ENCODE results near the gene TMEM130. TPM values are rescaled to one million over a fixed set of nuclear protein-coding genes. Genes with fewer than 3 reads are reported as not detected.
"Not testable (repeated sequence)": the region's sequence is repeated elsewhere in the genome, so short reads cannot be mapped to it uniquely, and the experiment has no call there.

The TMEM130 gene
- total and polyA plus RNA-seq, 5 experiments from 2014 or later: not detected

GRCh38 chr7:98874942-98875341 lies 5.1 kb upstream of the TMEM130 start:
- no peak for ATAC-seq
- POLR2A ChIA-PET: no interaction called here
- H3K4me1 Mint-ChIP-seq: peaks cover 0 to 17% (median 7%) of the 10 kb centered on the region in 4 donors
- DNase-seq: no peak
- no peak overlapping the region for H3K4me3 Mint-ChIP-seq
- H3K36me3 Mint-ChIP-seq: no peaks in the 10 kb centered on the region
- H3K9me3 Mint-ChIP-seq: no peaks in the 10 kb centered on the region
- H3K27me3 Mint-ChIP-seq: peaks cover 2 to 19% (median 5%) of the 10 kb centered on the region in 5 donors
- H3K27ac Mint-ChIP-seq: no peak overlapping the region

- H3K9me3 Mint-ChIP-seq, DNase-seq, H3K4me3 Mint-ChIP-seq, ATAC-seq, H3K36me3 Mint-ChIP-seq, H3K27ac Mint-ChIP-seq, POLR2A ChIA-PET: not testable (repeated sequence)
- peaks cover 0 to 12% (median 8%) of the 10 kb centered on the region in 4 donors for H3K4me1 Mint-ChIP-seq
- peaks cover 2 to 25% (median 5%) of the 10 kb centered on the region in 5 donors for H3K27me3 Mint-ChIP-seq
Observed at GRCh38 chr7:98873610-98874009, 3.8 kb upstream of the TMEM130 start.

DNA sequence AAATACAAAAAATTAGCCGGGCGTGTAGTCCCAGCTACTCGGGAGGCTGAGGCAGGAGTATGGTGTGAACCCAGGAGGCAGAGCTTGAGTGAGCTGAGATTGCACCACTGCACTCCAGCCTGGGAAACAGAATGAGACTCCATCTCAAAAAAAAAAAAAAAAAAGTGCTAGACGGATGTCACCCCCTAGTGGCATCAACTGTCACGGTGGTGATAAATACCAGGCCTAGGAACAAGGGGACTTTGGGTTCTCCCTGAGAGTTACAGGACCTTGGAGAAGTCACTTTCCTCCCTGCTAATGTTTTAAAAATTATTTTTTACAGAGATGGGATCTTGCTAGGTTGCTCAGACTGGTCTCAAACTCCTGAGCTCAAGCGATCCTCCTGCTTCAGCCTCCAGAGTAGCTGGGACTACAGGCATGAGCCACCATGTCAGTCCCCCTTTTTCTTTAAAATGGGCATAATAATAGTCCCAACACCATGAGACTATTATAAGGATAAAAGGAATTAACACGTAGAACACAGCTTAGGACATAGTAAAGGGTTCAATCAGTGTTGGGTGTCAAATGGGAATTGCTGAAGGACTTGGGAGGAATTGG lies 2.6 kb upstream of the TMEM130 start:
- peaks cover 2 to 30% (median 8%) of the 10 kb centered on the region in 5 donors for H3K27me3 Mint-ChIP-seq
- H3K36me3 Mint-ChIP-seq: no peaks in the 10 kb centered on the region
- no peaks in the 10 kb centered on the region for H3K9me3 Mint-ChIP-seq
- H3K27ac Mint-ChIP-seq: no peak overlapping the region
- DNase-seq (peak in 4 of 10 donors; percentile 7 to 26 (median 16)), ATAC-seq (peak in 1 of 2 donors; percentile 38)
- no peak overlapping the region for H3K4me3 Mint-ChIP-seq
- POLR2A ChIA-PET: interaction anchor here (0.7 kb wide), 1 partner anchor 1730 kb away, joined by 4 read pairs; no protein-coding TSS in a partner anchor
- peaks cover 0 to 12% (median 5%) of the 10 kb centered on the region in 4 donors for H3K4me1 Mint-ChIP-seq

GRCh38 chr7:98870807-98871491 lies 1.1 kb upstream of the TMEM130 start:
- POLR2A ChIA-PET: no interaction called here
- ATAC-seq (no peak), DNase-seq (no peak)
- H3K9me3 Mint-ChIP-seq: no peaks in the 10 kb centered on the region
- H3K4me3 Mint-ChIP-seq: peak overlapping the region; percentile 72 to 83 (median 78)
- peak overlapping the region in 1 of 10 donors; percentile 9 for H3K27ac Mint-ChIP-seq
- no peaks in the 10 kb centered on the region for H3K36me3 Mint-ChIP-seq
- H3K27me3 Mint-ChIP-seq: peaks cover 2 to 33% (median 8%) of the 10 kb centered on the region in 5 donors
- H3K4me1 Mint-ChIP-seq: peaks cover 0 to 10% (median 4%) of the 10 kb centered on the region in 4 donors

GRCh38 chr7:98870121-98870651 lies 372 bp upstream of the TMEM130 start:
- peaks cover 0 to 33% (median 8%) of the 10 kb centered on the region in 5 donors for H3K27me3 Mint-ChIP-seq
- H3K4me1 Mint-ChIP-seq: peaks cover 0 to 10% (median 4%) of the 10 kb centered on the region in 4 donors
- ATAC-seq (peak; percentile 77 to 86), DNase-seq (peak; percentile 3 to 72 (median 34))
- H3K27ac Mint-ChIP-seq: peak overlapping the region in 1 of 10 donors; percentile 43
- no peaks in the 10 kb centered on the region for H3K9me3 Mint-ChIP-seq
- POLR2A ChIA-PET: no interaction called here
- no peaks in the 10 kb centered on the region for H3K36me3 Mint-ChIP-seq
- peak overlapping the region; percentile 72 to 83 (median 78) for H3K4me3 Mint-ChIP-seq

- Mint-ChIP-seq H3K27ac (no peak overlapping the region), H3K9me3 (no peaks in the 10 kb centered on the region), H3K4me3 (peak overlapping the region; percentile 14 to 53 (median 33)), H3K36me3 (no peaks in the 10 kb centered on the region), H3K27me3 (peaks cover 0 to 33% (median 8%) of the 10 kb centered on the region in 5 donors), H3K4me1 (peaks cover 0 to 10% (median 4%) of the 10 kb centered on the region in 4 donors)
- no peak for ATAC-seq
- DNase-seq: no peak
- POLR2A ChIA-PET: no interaction called here
Observed at GRCh38 chr7:98869027-98869596, 702 bp downstream of the TMEM130 start.

DNA sequence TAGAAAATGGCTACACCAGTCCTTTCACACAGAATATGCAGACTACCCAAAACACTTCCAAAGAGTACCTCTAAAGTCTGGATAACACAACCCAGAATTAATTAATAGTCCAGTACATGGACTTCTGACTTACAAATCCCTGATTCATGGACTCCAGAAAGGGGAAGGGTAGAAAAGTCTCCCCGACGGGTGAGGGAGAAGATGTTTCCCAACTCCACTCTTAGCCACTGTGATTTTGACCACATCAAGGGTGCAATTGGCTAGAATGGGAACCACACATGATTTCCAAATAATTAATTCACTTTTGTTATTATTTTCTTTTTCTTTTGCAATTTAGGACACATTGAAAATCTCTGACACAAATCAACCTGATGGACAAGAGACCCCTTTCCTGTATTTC lies 1.4 kb downstream of the TMEM130 start:
- peak overlapping the region in 5 of 10 donors; percentile 7 to 53 (median 37) for H3K4me3 Mint-ChIP-seq
- no peaks in the 10 kb centered on the region for H3K9me3 Mint-ChIP-seq
- peaks cover 0 to 10% (median 5%) of the 10 kb centered on the region in 4 donors for H3K4me1 Mint-ChIP-seq
- POLR2A ChIA-PET: no interaction called here
- peaks cover 2 to 36% (median 10%) of the 10 kb centered on the region in 5 donors for H3K27me3 Mint-ChIP-seq
- DNase-seq (no peak), ATAC-seq (no peak)
- peaks cover 0 to 2% (median 0%) of the 10 kb centered on the region in 3 donors for H3K36me3 Mint-ChIP-seq
- H3K27ac Mint-ChIP-seq: no peak overlapping the region

GRCh38 chr7:98866765-98867164 lies 3.0 kb downstream of the TMEM130 start:
- peaks cover 0 to 10% (median 5%) of the 10 kb centered on the region in 4 donors for H3K4me1 Mint-ChIP-seq
- peaks cover 2 to 34% (median 12%) of the 10 kb centered on the region in 5 donors for H3K27me3 Mint-ChIP-seq
- POLR2A ChIA-PET: no interaction called here
- H3K4me3 Mint-ChIP-seq: no peak overlapping the region
- DNase-seq: no peak
- peaks cover 0 to 2% (median 0%) of the 10 kb centered on the region in 3 donors for H3K36me3 Mint-ChIP-seq
- no peak for ATAC-seq
- H3K9me3 Mint-ChIP-seq: no peaks in the 10 kb centered on the region
- H3K27ac Mint-ChIP-seq: no peak overlapping the region

DNA sequence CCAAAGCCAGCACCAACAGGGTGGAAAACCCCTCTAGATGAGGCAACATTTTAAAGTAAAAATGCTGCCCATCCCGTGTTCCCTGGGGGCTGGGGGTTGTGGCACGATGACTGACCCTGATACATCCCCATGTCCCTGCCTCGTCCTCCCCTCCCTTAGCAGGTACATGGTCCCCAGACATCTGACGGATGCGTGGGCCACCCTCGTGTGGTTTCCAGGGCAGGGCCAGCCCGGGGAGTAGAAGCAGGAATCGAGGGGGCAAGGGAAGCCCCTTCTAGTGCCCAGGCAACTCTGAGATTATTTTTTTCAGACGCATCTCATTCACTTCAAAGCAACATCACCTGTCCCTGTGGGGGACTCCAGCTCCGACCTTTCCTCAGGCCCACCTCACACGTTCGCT lies 3.5 kb downstream of the TMEM130 start:
- Mint-ChIP-seq H3K27me3 (peaks cover 2 to 30% (median 10%) of the 10 kb centered on the region in 5 donors), H3K36me3 (peaks cover 0 to 2% (median 0%) of the 10 kb centered on the region in 3 donors), H3K4me3 (no peak overlapping the region), H3K27ac (no peak overlapping the region), H3K4me1 (peaks cover 0 to 10% (median 5%) of the 10 kb centered on the region in 4 donors), H3K9me3 (no peaks in the 10 kb centered on the region)
- ATAC-seq: no peak
- POLR2A ChIA-PET: no interaction called here
- no peak for DNase-seq

GRCh38 chr7:98864731-98865453 lies 4.9 kb downstream of the TMEM130 start:
- Mint-ChIP-seq H3K36me3 (peaks cover 0 to 2% (median 2%) of the 10 kb centered on the region in 3 donors), H3K4me1 (peaks cover 0 to 6% (median under 1%) of the 10 kb centered on the region in 4 donors), H3K27ac (no peak overlapping the region), H3K9me3 (no peaks in the 10 kb centered on the region), H3K4me3 (no peak overlapping the region), H3K27me3 (peaks cover 2 to 23% (median 6%) of the 10 kb centered on the region in 5 donors)
- POLR2A ChIA-PET: no interaction called here
- DNase-seq: no peak
- ATAC-seq: no peak

DNA sequence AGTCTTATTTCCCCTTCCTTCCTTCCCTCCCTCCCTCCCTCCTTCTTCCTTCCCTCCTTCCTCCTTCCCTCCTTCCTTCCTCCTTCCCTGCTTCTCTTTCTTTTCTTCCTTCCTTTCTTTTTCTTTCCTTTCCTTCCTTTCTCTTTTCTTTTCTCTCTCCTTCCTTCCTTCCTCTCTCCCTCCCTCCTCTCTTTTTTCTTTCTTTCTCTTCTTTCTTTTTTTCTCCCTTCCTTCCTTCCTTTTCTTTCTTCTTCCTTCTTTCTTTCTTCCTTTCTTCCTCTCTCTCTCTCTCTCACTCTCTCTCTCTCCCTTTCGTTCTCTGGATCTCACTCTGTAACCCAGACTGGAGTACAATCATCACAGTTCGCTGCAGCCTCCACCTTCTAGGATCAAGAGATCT lies 6.2 kb downstream of the TMEM130 start:
- ATAC-seq: no peak
- H3K4me3 Mint-ChIP-seq: no peak overlapping the region
- DNase-seq: no peak
- peaks cover 0 to 1% (median 0%) of the 10 kb centered on the region in 4 donors for H3K4me1 Mint-ChIP-seq
- peaks cover 2 to 24% (median 15%) of the 10 kb centered on the region in 5 donors for H3K27me3 Mint-ChIP-seq
- no peaks in the 10 kb centered on the region for H3K9me3 Mint-ChIP-seq
- POLR2A ChIA-PET: no interaction called here
- H3K27ac Mint-ChIP-seq: peak overlapping the region in 1 of 10 donors; percentile 79
- peaks cover 0 to 2% (median 2%) of the 10 kb centered on the region in 3 donors for H3K36me3 Mint-ChIP-seq

- Mint-ChIP-seq H3K27me3 (peaks cover 2 to 25% (median 11%) of the 10 kb centered on the region in 5 donors), H3K9me3 (no peaks in the 10 kb centered on the region), H3K27ac (no peak overlapping the region), H3K36me3 (peaks cover 0 to 2% (median 2%) of the 10 kb centered on the region in 3 donors), H3K4me1 (peaks cover 0 to 1% (median 0%) of the 10 kb centered on the region in 4 donors), H3K4me3 (no peak overlapping the region)
- POLR2A ChIA-PET: no interaction called here
- peak in 1 of 10 donors; percentile 26 for DNase-seq
- no peak for ATAC-seq
Observed at GRCh38 chr7:98862716-98863420, 6.9 kb downstream of the TMEM130 start.
